RPMI7951 (cell line): Measurements from ENCODE around the gene CARD19. TPM values are rescaled to one million over a fixed set of nuclear protein-coding genes. Genes with fewer than 3 reads are reported as not detected.

Experiments used
- DNase-seq: peaks from one replicate; pipeline ENCODE4 v3.0.0-alpha.2; 2012; ENCODE audit warnings: low read depth
- total RNA-seq: library from RNA; depleted of rRNA; stranded (reverse); fragments of >200 nt; shearing (Covaris generic); gene quantifications from 2 replicates; pipeline ENCODE4 v1.2.3, GENCODE V29; 2014; rRNA removed

CARD19 gene
- total RNA-seq, result 179 and 201 TPM in 2 replicates

GRCh38 chr9:93096131-93096802 lies at the start of gene CARD19:
Gene CARD19 (plus strand): TSS chr9:93096217. CDS start chr9:93096346, 129 bp downstream.
- peak; percentile 36 for DNase-seq

GRCh38 chr9:93048566-93049448 lies 47.2 kb upstream of the CARD19 start:
- no peak for DNase-seq

GRCh38 chr9:93049491-93049890 lies 46.5 kb upstream of the CARD19 start:
- DNase-seq, result no peak

GRCh38 chr9:93050231-93050630 lies 45.8 kb upstream of the CARD19 start:
- DNase-seq, result no peak

GRCh38 chr9:93051680-93052089 lies 44.3 kb upstream of the CARD19 start:
- peak; percentile 11 for DNase-seq

GRCh38 chr9:93052791-93053540 lies 43.1 kb upstream of the CARD19 start:
- no peak for DNase-seq

GRCh38 chr9:93053781-93054331 lies 42.2 kb upstream of the CARD19 start:
- DNase-seq, result no peak

GRCh38 chr9:93054758-93055704 lies 41.0 kb upstream of the CARD19 start:
- DNase-seq, result no peak

- DNase-seq, result no peak
These were observed 38.8 kb upstream of the CARD19 start for GRCh38 chr9:93057042-93057702.

GRCh38 chr9:93057703-93058354 lies 38.2 kb upstream of the CARD19 start:
- DNase-seq, result no peak

- DNase-seq, result no peak
These were observed 37.5 kb upstream of the CARD19 start, which contains the start of gene SUSD3 for GRCh38 chr9:93058355-93059010. Gene SUSD3 (plus strand): TSS chr9:93058701. CDS start chr9:93058743, 42 bp downstream.

- no peak for DNase-seq
These were observed 36.9 kb upstream of the CARD19 start for GRCh38 chr9:93059011-93059714.

GRCh38 chr9:93059715-93060578 lies 36.1 kb upstream of the CARD19 start:
- DNase-seq, result no peak

GRCh38 chr9:93060746-93061259 lies 35.2 kb upstream of the CARD19 start:
- peak; percentile 71 for DNase-seq

- no peak for DNase-seq
These were observed 34.7 kb upstream of the CARD19 start for GRCh38 chr9:93061260-93061751.

GRCh38 chr9:93061791-93062763 lies 33.9 kb upstream of the CARD19 start:
- DNase-seq, result no peak
